ENCODE results near the gene CDS2. TPM values are rescaled to one million over a fixed set of nuclear protein-coding genes. Genes with fewer than 3 reads are reported as not detected.

The CDS2 gene
- total and polyA plus RNA-seq, 2 of the 13 experiments (the other 11 are each of a cell fraction or from before 2014, with no cell fraction given) = 81.3 to 153 TPM

DNA sequence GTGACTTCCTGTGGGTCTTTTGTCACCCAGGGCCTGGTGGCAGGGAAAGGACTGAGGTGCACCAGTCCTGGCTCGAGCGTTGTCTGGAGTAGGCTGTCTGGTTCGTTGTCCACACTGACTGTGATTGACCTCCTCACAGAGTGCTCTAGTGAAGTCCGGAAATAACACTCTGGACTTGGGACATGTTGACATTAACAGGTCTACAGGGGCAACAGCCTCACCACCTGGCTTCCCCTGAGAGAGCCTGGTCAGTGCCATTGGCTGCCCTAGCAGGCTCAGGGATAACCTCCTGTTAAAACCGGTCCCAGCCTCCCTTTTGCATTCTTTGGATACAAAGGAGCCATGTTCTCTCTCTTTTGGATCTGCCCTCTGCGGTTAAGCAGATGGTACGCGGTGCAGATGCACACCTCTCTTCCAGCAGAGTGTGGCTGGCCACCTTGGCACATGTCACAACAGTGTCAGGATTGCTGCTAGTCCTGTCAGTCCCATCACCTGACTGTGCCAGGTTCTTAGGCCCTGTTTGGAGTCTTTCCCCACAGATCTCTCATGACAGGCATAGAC, 46.2 kb downstream of the CDS2 start (continued):
- no peak for TF ChIP-seq ZNF737 (CRISPR knock-in tag; IDR thresholded peaks at IDR 0.05; ENCODE audit: borderline replicate concordance)
- TF ChIP-seq SMARCC2 (IDR thresholded peaks at IDR 0.05) = no peak
- no peak for TF ChIP-seq ZFP37 (CRISPR knock-in tag; IDR thresholded peaks at IDR 0.05; ENCODE audit: borderline replicate concordance)
- TF ChIP-seq XRCC5 (optimal IDR thresholded peaks at IDR 0.05; ENCODE audit: low read length) = no peak
- TF ChIP-seq CREB3 (CRISPR knock-in tag; IDR thresholded peaks at IDR 0.05) = no peak
- TF ChIP-seq SALL2 (CRISPR knock-in tag; IDR thresholded peaks at IDR 0.05) = no peak
- TF ChIP-seq ZNF841 (CRISPR knock-in tag; IDR thresholded peaks at IDR 0.05; ENCODE audit: borderline replicate concordance) = no peak
- no peak for TF ChIP-seq LRRFIP1 (CRISPR knock-in tag; conservative IDR thresholded peaks at IDR 0.05)
- TF ChIP-seq ESRRA (CRISPR knock-in tag; IDR thresholded peaks at IDR 0.05; ENCODE audit: low read depth) = peak; percentile 72; the same call in 1 of the 2 replicates
- 0 out of 2 replicates have a peak, but pooled peaks have one; percentile 37 for TF ChIP-seq MLX (CRISPR knock-in tag; IDR thresholded peaks at IDR 0.05)
- no peak for TF ChIP-seq MAFK (conservative IDR thresholded peaks at IDR 0.05 in 1 of 2, IDR thresholded peaks at IDR 0.05 in 1 of 2; ENCODE audit: low read length in 2 of 2)
- no peak for TF ChIP-seq ZNF382 (CRISPR knock-in tag; IDR thresholded peaks at IDR 0.05; ENCODE audit: borderline replicate concordance)
- TF ChIP-seq SETDB1 (CRISPR knock-in tag; IDR thresholded peaks at IDR 0.05; ENCODE audit: borderline replicate concordance) = no peak
- no peak for TF ChIP-seq ZNF850 (CRISPR knock-in tag; conservative IDR thresholded peaks at IDR 0.05)
- no peak for TF ChIP-seq SIX4 (CRISPR knock-in tag; IDR thresholded peaks at IDR 0.05)
- no peak for TF ChIP-seq ZNF44 (CRISPR knock-in tag; IDR thresholded peaks at IDR 0.05)
- TF ChIP-seq ZNF768 (CRISPR knock-in tag; IDR thresholded peaks at IDR 0.05) = no peak
- no peak for TF ChIP-seq CEBPB (IDR thresholded peaks at IDR 0.05; ENCODE audit: borderline replicate concordance, low read depth, low read length)
- TF ChIP-seq ERF (CRISPR knock-in tag; IDR thresholded peaks at IDR 0.05) = peak; percentile 86
- TF ChIP-seq, protein P1, sequence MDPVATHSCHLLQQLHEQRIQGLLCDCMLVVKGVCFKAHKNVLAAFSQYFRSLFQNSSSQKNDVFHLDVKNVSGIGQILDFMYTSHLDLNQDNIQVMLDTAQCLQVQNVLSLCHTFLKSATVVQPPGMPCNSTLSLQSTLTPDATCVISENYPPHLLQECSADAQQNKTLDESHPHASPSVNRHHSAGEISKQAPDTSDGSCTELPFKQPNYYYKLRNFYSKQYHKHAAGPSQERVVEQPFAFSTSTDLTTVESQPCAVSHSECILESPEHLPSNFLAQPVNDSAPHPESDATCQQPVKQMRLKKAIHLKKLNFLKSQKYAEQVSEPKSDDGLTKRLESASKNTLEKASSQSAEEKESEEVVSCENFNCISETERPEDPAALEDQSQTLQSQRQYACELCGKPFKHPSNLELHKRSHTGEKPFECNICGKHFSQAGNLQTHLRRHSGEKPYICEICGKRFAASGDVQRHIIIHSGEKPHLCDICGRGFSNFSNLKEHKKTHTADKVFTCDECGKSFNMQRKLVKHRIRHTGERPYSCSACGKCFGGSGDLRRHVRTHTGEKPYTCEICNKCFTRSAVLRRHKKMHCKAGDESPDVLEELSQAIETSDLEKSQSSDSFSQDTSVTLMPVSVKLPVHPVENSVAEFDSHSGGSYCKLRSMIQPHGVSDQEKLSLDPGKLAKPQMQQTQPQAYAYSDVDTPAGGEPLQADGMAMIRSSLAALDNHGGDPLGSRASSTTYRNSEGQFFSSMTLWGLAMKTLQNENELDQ (CRISPR knock-in tag; IDR thresholded peaks at IDR 0.05; ENCODE audit: borderline replicate concordance) = no peak
- peak; percentile 90 for TF ChIP-seq ZMYM4 (CRISPR knock-in tag; IDR thresholded peaks at IDR 0.05)

Data from HepG2 (cell line).